Keratinocyte (primary cell): Measurements from ENCODE around the gene TFF1. TPM values are rescaled to one million over a fixed set of nuclear protein-coding genes. Genes with fewer than 3 reads are reported as not detected.

ENCODE experiments used
- DNase-seq: peaks from one replicate; pipeline ENCODE4 v3.0.0-alpha.2; 2011; ENCODE audit warnings: low read depth, missing footprints, low spot score
- FAIRE-seq: peaks from 2 replicates; lab custom pipeline; 2011; peaks lifted over from hg19 to GRCh38; lab: Jason Lieb, UNC
- H2AFZ ChIP-seq: 2 replicates; pipeline ENCODE4 v1.6.0; 2012; ENCODE audit warnings: low read length, control low read depth, inconsistent platforms; ENCODE audit not compliant: control insufficient read depth
- H3K27ac ChIP-seq: 2 replicates; pipeline ENCODE4 v1.5.1; 2011; ENCODE audit warnings: low read length; ENCODE audit not compliant: control insufficient read depth, insufficient read depth
- H3K27me3 ChIP-seq: 3 replicates; pipeline ENCODE4 v1.6.0; 2011; ENCODE audit warnings: low read length; ENCODE audit not compliant: control insufficient read depth, insufficient read depth; ENCODE audit errors: extremely low read depth
- H3K36me3 ChIP-seq, 2 experiments: 2 replicates in 1 of 2; 3 replicates in 1 of 2; pipeline ENCODE4 v1.5.1; 2011; ENCODE audit warnings: low read length in 2 of 2, mild to moderate bottlenecking in 1 of 2; ENCODE audit not compliant: control insufficient read depth in 2 of 2, insufficient read depth in 2 of 2; ENCODE audit errors: extremely low read depth in 1 of 2
- H3K4me1 ChIP-seq: 3 replicates; pipeline ENCODE4 v1.5.1; 2011; ENCODE audit warnings: low read length; ENCODE audit not compliant: control insufficient read depth, insufficient read depth; ENCODE audit errors: extremely low read depth
- H3K4me2 ChIP-seq: 3 replicates; pipeline ENCODE4 v1.6.0; 2011; ENCODE audit warnings: low read depth, low read length; ENCODE audit not compliant: control insufficient read depth, insufficient read depth; ENCODE audit errors: extremely low read depth
- H3K4me3 ChIP-seq, 3 experiments: fragments of 200-600 bp in 1 of 3; sonication (generic) in 1 of 3; 2 replicates in 2 of 3; 3 replicates in 1 of 3; pipeline ENCODE4 v1.5.1; 2011 to 2016; ENCODE audit warnings: low read length in 3 of 3, mild to moderate bottlenecking in 3 of 3, control low read depth in 2 of 3, inconsistent platforms in 1 of 3, low read depth in 1 of 3, mixed read lengths in 1 of 3, mixed run types in 1 of 3, moderate library complexity in 1 of 3; ENCODE audit not compliant: control insufficient read depth in 2 of 3, insufficient read depth in 2 of 3; ENCODE audit errors: extremely low read depth in 1 of 3
- H3K79me2 ChIP-seq: 2 replicates; pipeline ENCODE4 v1.6.0; 2012; ENCODE audit warnings: low read length; ENCODE audit not compliant: control insufficient read depth, insufficient read depth
- H3K9ac ChIP-seq: 3 replicates; pipeline ENCODE4 v1.6.0; 2011; ENCODE audit warnings: low read length; ENCODE audit not compliant: control insufficient read depth, insufficient read depth; ENCODE audit errors: extremely low read depth
- H3K9me1 ChIP-seq: 3 replicates; pipeline ENCODE4 v1.6.0; 2011; ENCODE audit warnings: low read length; ENCODE audit not compliant: control insufficient read depth, insufficient read depth; ENCODE audit errors: extremely low read depth
- H3K9me3 ChIP-seq: 2 replicates; pipeline ENCODE4 v1.5.1; 2012; ENCODE audit warnings: low read depth, low read length; ENCODE audit not compliant: control insufficient read depth
- H4K20me1 ChIP-seq: 3 replicates; pipeline ENCODE4 v1.6.0; 2011; ENCODE audit warnings: low read length; ENCODE audit not compliant: control insufficient read depth, insufficient read depth; ENCODE audit errors: extremely low read depth
- CTCF ChIP-seq, 3 experiments: IDR thresholded peaks in 1 of 3; conservative IDR thresholded peaks in 1 of 3; optimal IDR thresholded peaks in 1 of 3; 2 replicates in 2 of 3; 3 replicates in 1 of 3; pipeline versions ENCODE3 to v1.5.1; 2011; ENCODE audit warnings: low read length in 3 of 3, mild to moderate bottlenecking in 3 of 3, moderate library complexity in 2 of 3, control low read depth in 1 of 3, inconsistent platforms in 1 of 3; ENCODE audit not compliant: insufficient read depth in 2 of 3; ENCODE audit errors: extremely low read depth in 1 of 3
- EZH2 ChIP-seq: IDR thresholded peaks from one replicate; pipeline ENCODE4 v1.6.1; 2012; ENCODE audit warnings: inconsistent platforms, mild to moderate bottlenecking, low read length, moderate library complexity
- dilution Hi-C: fragments of 300-500 bp; cut with MboI; formaldehyde crosslinking; loops from one replicate; pipeline ENCODE4 v1.7.0; 2020; ENCODE audit warnings: low sequenced_read_pairs; ENCODE audit not compliant: extremely low pct_ligation_motif_present
- polyA plus RNA-seq, 5 experiments: library from polyadenylated mRNA; depleted of rRNA in 3 of 5; stranded (reverse) in 3 of 5; stranded (forward) in 1 of 5; unstranded in 1 of 5; fragments of >200 nt; gene quantifications; 1 replicate in 1 of 5; 2 replicates in 3 of 5; 3 replicates in 1 of 5; pipeline versions ENCODE4 v1.2.1 to v1.2.3, GENCODE V29; 2011 to 2012; ENCODE audit warnings: missing spikeins in 2 of 5, low read depth in 1 of 5, low replicate concordance in 1 of 5

The TFF1 gene
- polyA plus RNA-seq, 1 donor (not counting 4 experiments of a cell fraction or from before 2014, with no cell fraction given) = not detected

GRCh38 chr21:42320791-42321190 is 45.5 kb downstream of the TFF1 start:
- Histone ChIP-seq H4K20me1 (no peaks in the 10 kb centered on the region), H3K79me2 (no peaks in the 10 kb centered on the region), H3K9me1 (no peaks in the 10 kb centered on the region), H3K9me3 (no peaks in the 10 kb centered on the region), H3K27me3 (peaks cover 8% of the 10 kb centered on the region), H3K4me3 (no peak overlapping the region), H3K27ac (no peak overlapping the region), H3K9ac (no peak overlapping the region), H3K4me2 (no peak overlapping the region), H3K4me1 (no peaks in the 10 kb centered on the region), H3K36me3 (no peaks in the 10 kb centered on the region), H2AFZ (no peak overlapping the region)
- no peak for TF ChIP-seq CTCF (optimal IDR thresholded peaks at IDR 0.05 in 1 of 3, IDR thresholded peaks at IDR 0.05 in 1 of 3, conservative IDR thresholded peaks at IDR 0.05 in 1 of 3; ENCODE audit: extremely low read depth in 1 of 3, insufficient read depth in 2 of 3, low read length in 3 of 3)
- no peak for TF ChIP-seq EZH2
- DNase-seq = no peak
- dilution Hi-C loops = no loop called here
- FAIRE-seq = no peak

- Histone ChIP-seq H3K4me1 (no peaks in the 10 kb centered on the region), H3K27ac (no peak overlapping the region), H3K9ac (no peak overlapping the region), H3K9me1 (no peaks in the 10 kb centered on the region), H3K36me3 (no peaks in the 10 kb centered on the region), H2AFZ (no peak overlapping the region), H3K9me3 (no peaks in the 10 kb centered on the region), H3K4me2 (no peak overlapping the region), H3K79me2 (no peaks in the 10 kb centered on the region), H4K20me1 (no peaks in the 10 kb centered on the region), H3K27me3 (peaks cover 12% of the 10 kb centered on the region), H3K4me3 (no peak overlapping the region)
- dilution Hi-C loops = no loop called here
- TF ChIP-seq EZH2 (no peak), CTCF (optimal IDR thresholded peaks at IDR 0.05 in 1 of 3, IDR thresholded peaks at IDR 0.05 in 1 of 3, conservative IDR thresholded peaks at IDR 0.05 in 1 of 3; ENCODE audit: extremely low read depth in 1 of 3, insufficient read depth in 2 of 3, low read length in 3 of 3) (no peak)
- DNase-seq (no peak), FAIRE-seq (no peak)
Measured at GRCh38 chr21:42319851-42320572, 46.3 kb downstream of the TFF1 start.
